Measurements from ENCODE around the gene DCHS2.

DNA sequence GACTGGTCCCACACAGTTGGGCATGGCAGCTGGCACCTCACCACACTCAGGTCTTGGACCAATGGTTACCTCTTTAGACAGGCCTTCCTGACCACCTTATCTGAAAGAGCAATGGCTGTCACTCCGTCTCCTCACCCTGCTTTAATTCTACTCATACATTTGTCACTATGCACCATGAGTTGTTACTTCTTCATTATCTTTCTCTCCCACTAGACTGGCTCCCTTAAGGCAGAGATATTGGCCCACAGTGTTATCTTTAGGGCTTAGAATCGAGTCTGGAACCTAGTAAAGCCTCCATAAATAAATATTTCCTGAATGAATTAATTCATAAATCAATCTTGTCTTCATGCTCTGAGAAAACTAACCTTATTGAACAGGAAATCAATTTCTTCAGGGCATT lies 46.6 kb downstream of the DCHS2 start:
- no peak for TF ChIP-seq ZNF274 (IDR thresholded peaks at IDR 0.05; ENCODE audit: low read depth, low read length)
- no peak for TF ChIP-seq SUZ12 (IDR thresholded peaks at IDR 0.05; ENCODE audit: extremely low read depth, insufficient read depth, insufficient read length)
- TF ChIP-seq YY1 (IDR thresholded peaks at IDR 0.05; ENCODE audit: insufficient read depth, insufficient read length): no peak

Data from NT2/D1 (cell line).